ENCODE data around the gene VAPA. TPM values are rescaled to one million over a fixed set of nuclear protein-coding genes. Genes with fewer than 3 reads are reported as not detected.
A peak's percentile ranks its signal among the peaks of the same experiment; 100 is the strongest.

The VAPA gene
- total RNA-seq, 2 experiments from 2014 or later = 162 to 177 TPM

DNA sequence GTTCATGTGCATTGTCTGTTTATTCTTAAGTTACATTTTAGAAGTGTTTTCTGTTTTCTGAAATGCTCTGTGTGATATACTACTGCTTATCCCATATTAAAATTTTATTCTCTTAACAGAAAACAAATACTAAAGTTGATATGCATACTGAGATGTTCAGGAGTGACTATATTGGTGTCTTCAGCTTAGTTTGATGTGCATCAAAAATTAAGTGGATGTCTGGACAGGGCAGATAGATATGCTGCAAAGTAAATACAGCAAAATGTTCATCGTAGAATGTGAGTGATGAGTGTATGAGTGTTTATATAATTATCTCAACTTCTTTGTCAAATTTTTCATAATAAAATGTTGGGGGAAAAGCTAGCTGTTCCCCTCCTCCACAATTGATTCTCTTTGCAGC, 13.2 kb downstream of the VAPA start:
- DNase-seq (no peak), ATAC-seq (ENCODE audit: poor library complexity) (no peak)
- H3K4me1 Mint-ChIP-seq (ENCODE audit: low read depth) = peaks cover 59% of the 10 kb centered on the region
- ChIA-PET CTCF (interaction anchor here (0.7 to 1.2 kb wide), 2 partner anchors 11 to 15 kb away, joined by 3 read pairs; no protein-coding TSS in a partner anchor), POLR2A (interaction anchor here (2.3 kb wide), 1 partner anchor 13 kb away, joined by 23 read pairs; the partner anchor contains the start of gene VAPA)
- intact Hi-C loops (cut with DNase I, micrococcal nuclease) = no loop called here
- Histone ChIP-seq H3K9me3 (ENCODE audit: control insufficient read depth in 1 of 2, insufficient read depth in 1 of 2, low read length in 2 of 2) (no peaks in the 10 kb centered on the region), H3K4me1 (ENCODE audit: insufficient read depth, low read length) (peaks cover 10% of the 10 kb centered on the region), H3K27me3 (ENCODE audit: control insufficient read depth in 1 of 2, insufficient read depth in 2 of 2, low read length in 2 of 2) (no peaks in the 10 kb centered on the region), H3K36me3 (ENCODE audit: insufficient read depth, low read length) (peaks cover 3% of the 10 kb centered on the region), H3K4me3 (ENCODE audit: low read length) (no peak overlapping the region), H3K27ac (ENCODE audit: low read depth in 1 of 2, low read length in 2 of 2) (no peak overlapping the region)
- TF ChIP-seq, protein P1, sequence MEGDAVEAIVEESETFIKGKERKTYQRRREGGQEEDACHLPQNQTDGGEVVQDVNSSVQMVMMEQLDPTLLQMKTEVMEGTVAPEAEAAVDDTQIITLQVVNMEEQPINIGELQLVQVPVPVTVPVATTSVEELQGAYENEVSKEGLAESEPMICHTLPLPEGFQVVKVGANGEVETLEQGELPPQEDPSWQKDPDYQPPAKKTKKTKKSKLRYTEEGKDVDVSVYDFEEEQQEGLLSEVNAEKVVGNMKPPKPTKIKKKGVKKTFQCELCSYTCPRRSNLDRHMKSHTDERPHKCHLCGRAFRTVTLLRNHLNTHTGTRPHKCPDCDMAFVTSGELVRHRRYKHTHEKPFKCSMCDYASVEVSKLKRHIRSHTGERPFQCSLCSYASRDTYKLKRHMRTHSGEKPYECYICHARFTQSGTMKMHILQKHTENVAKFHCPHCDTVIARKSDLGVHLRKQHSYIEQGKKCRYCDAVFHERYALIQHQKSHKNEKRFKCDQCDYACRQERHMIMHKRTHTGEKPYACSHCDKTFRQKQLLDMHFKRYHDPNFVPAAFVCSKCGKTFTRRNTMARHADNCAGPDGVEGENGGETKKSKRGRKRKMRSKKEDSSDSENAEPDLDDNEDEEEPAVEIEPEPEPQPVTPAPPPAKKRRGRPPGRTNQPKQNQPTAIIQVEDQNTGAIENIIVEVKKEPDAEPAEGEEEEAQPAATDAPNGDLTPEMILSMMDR (IDR thresholded peaks at IDR 0.05) = no peak
- peak overlapping the region; percentile 36 for H3K4me3 Mint-ChIP-seq
- H3K27ac Mint-ChIP-seq = peak overlapping the region; percentile 55
- H3K9me3 Mint-ChIP-seq = no peaks in the 10 kb centered on the region
- H3K36me3 Mint-ChIP-seq (ENCODE audit: low read depth) = peaks cover 15% of the 10 kb centered on the region
- H3K27me3 Mint-ChIP-seq = no peaks in the 10 kb centered on the region

GRCh38 chr18:9927392-9928063, 13.7 kb downstream of the VAPA start:
- peaks cover 8% of the 10 kb centered on the region for H3K4me1 ChIP-seq (ENCODE audit: insufficient read depth, low read length)
- TF ChIP-seq, protein P1 (IDR thresholded peaks at IDR 0.05) = no peak
- CTCF ChIA-PET = interaction anchor here (0.7 to 1.2 kb wide), 2 partner anchors 11 to 16 kb away, joined by 3 read pairs; no protein-coding TSS in a partner anchor
- H3K27me3 ChIP-seq (ENCODE audit: control insufficient read depth in 1 of 2, insufficient read depth in 2 of 2, low read length in 2 of 2) = no peaks in the 10 kb centered on the region
- no peak for ATAC-seq (ENCODE audit: poor library complexity)
- Mint-ChIP-seq H3K27ac (peak overlapping the region; percentile 55), H3K4me1 (ENCODE audit: low read depth) (peaks cover 63% of the 10 kb centered on the region), H3K9me3 (no peaks in the 10 kb centered on the region), H3K4me3 (peak overlapping the region; percentile 36), H3K36me3 (ENCODE audit: low read depth) (peaks cover 20% of the 10 kb centered on the region), H3K27me3 (no peaks in the 10 kb centered on the region)
- POLR2A ChIA-PET = interaction anchor here (2.3 kb wide), 1 partner anchor 13 kb away, joined by 23 read pairs; the partner anchor contains the start of gene VAPA
- no peak overlapping the region for H3K4me3 ChIP-seq (ENCODE audit: low read length)
- intact Hi-C loops (cut with DNase I, micrococcal nuclease) = no loop called here
- H3K27ac ChIP-seq (ENCODE audit: low read depth in 1 of 2, low read length in 2 of 2) = no peak overlapping the region
- peaks cover 8% of the 10 kb centered on the region for H3K36me3 ChIP-seq (ENCODE audit: insufficient read depth, low read length)
- H3K9me3 ChIP-seq (ENCODE audit: control insufficient read depth in 1 of 2, insufficient read depth in 1 of 2, low read length in 2 of 2) = no peaks in the 10 kb centered on the region
- DNase-seq = no peak

GRCh38 chr18:9928646-9929259, 14.9 kb downstream of the VAPA start:
- no peaks in the 10 kb centered on the region for H3K27me3 ChIP-seq (ENCODE audit: control insufficient read depth in 1 of 2, insufficient read depth in 2 of 2, low read length in 2 of 2)
- Mint-ChIP-seq H3K9me3 (no peaks in the 10 kb centered on the region), H3K4me3 (peak overlapping the region; percentile 43), H3K36me3 (ENCODE audit: low read depth) (peaks cover 32% of the 10 kb centered on the region), H3K4me1 (ENCODE audit: low read depth) (peaks cover 69% of the 10 kb centered on the region), H3K27ac (peak overlapping the region; percentile 21), H3K27me3 (no peaks in the 10 kb centered on the region)
- H3K9me3 ChIP-seq (ENCODE audit: control insufficient read depth in 1 of 2, insufficient read depth in 1 of 2, low read length in 2 of 2) = no peaks in the 10 kb centered on the region
- CTCF ChIA-PET = no interaction called here
- H3K4me1 ChIP-seq (ENCODE audit: insufficient read depth, low read length) = peaks cover 7% of the 10 kb centered on the region
- intact Hi-C loops (cut with DNase I, micrococcal nuclease) = no loop called here
- TF ChIP-seq, protein P1 (IDR thresholded peaks at IDR 0.05) = no peak
- peaks cover 18% of the 10 kb centered on the region for H3K36me3 ChIP-seq (ENCODE audit: insufficient read depth, low read length)
- H3K4me3 ChIP-seq (ENCODE audit: low read length) = no peak overlapping the region
- ATAC-seq (ENCODE audit: poor library complexity) (no peak), DNase-seq (no peak)
- POLR2A ChIA-PET = no interaction called here
- H3K27ac ChIP-seq (ENCODE audit: low read depth in 1 of 2, low read length in 2 of 2) = no peak overlapping the region
